Measurements from ENCODE around the gene CUL7.
A peak's percentile ranks its signal among the peaks of the same experiment; 100 is the strongest.

CUL7 gene

GRCh38 chr6:43089467-43089866 lies 35.8 kb upstream of the CUL7 start:
- peaks cover 87% of the 10 kb centered on the region for H3K79me2 ChIP-seq (ENCODE audit: insufficient read depth, low read length)
- peaks cover 17% of the 10 kb centered on the region for H4K20me1 ChIP-seq (ENCODE audit: insufficient read depth, low read length, poor library complexity, severe bottlenecking)
- H3K4me3 ChIP-seq (ENCODE audit: low read length, poor library complexity, severe bottlenecking) = no peak overlapping the region
- no peak overlapping the region for H3K9ac ChIP-seq (ENCODE audit: low read depth, low read length, poor library complexity, severe bottlenecking)
- H3K9me3 ChIP-seq (ENCODE audit: insufficient read depth, low read depth, low read length) = no peaks in the 10 kb centered on the region
- H3K4me2 ChIP-seq (ENCODE audit: low read depth, low read length, poor library complexity, severe bottlenecking) = no peak overlapping the region
- H3F3A ChIP-seq (ENCODE audit: low read depth) = no peaks in the 10 kb centered on the region
- no peak for TF ChIP-seq EZH2phosphoT487 (IDR thresholded peaks at IDR 0.05; ENCODE audit: borderline replicate concordance)
- TF ChIP-seq CTCF (conservative IDR thresholded peaks at IDR 0.05; ENCODE audit: low read length) = no peak
- H3K27me3 ChIP-seq (ENCODE audit: insufficient read depth, low read length, poor library complexity, severe bottlenecking) = no peaks in the 10 kb centered on the region
- H3K9me2 ChIP-seq (replicated peaks; ENCODE audit: low read depth, low read length) = no peaks in the 10 kb centered on the region
- peaks cover 29% of the 10 kb centered on the region for H3K4me1 ChIP-seq (ENCODE audit: insufficient read depth, low read length, poor library complexity, severe bottlenecking)
- H2AFZ ChIP-seq (ENCODE audit: low read length) = no peak overlapping the region
- no peaks in the 10 kb centered on the region for H3K36me3 ChIP-seq (ENCODE audit: insufficient read depth, low read length)

- H2AFZ ChIP-seq (ENCODE audit: low read length) = no peak overlapping the region
- no peaks in the 10 kb centered on the region for H3K27me3 ChIP-seq (ENCODE audit: insufficient read depth, low read length, poor library complexity, severe bottlenecking)
- H3K9me2 ChIP-seq (replicated peaks; ENCODE audit: low read depth, low read length) = no peaks in the 10 kb centered on the region
- H3K4me3 ChIP-seq (ENCODE audit: low read length, poor library complexity, severe bottlenecking) = no peak overlapping the region
- no peaks in the 10 kb centered on the region for H3F3A ChIP-seq (ENCODE audit: low read depth)
- H3K9ac ChIP-seq (ENCODE audit: low read depth, low read length, poor library complexity, severe bottlenecking) = no peak overlapping the region
- H3K9me3 ChIP-seq (ENCODE audit: insufficient read depth, low read depth, low read length) = no peaks in the 10 kb centered on the region
- H3K4me2 ChIP-seq (ENCODE audit: low read depth, low read length, poor library complexity, severe bottlenecking) = no peak overlapping the region
- peaks cover 26% of the 10 kb centered on the region for H3K4me1 ChIP-seq (ENCODE audit: insufficient read depth, low read length, poor library complexity, severe bottlenecking)
- H3K36me3 ChIP-seq (ENCODE audit: insufficient read depth, low read length) = no peaks in the 10 kb centered on the region
- peaks cover 17% of the 10 kb centered on the region for H4K20me1 ChIP-seq (ENCODE audit: insufficient read depth, low read length, poor library complexity, severe bottlenecking)
- TF ChIP-seq EZH2phosphoT487 (IDR thresholded peaks at IDR 0.05; ENCODE audit: borderline replicate concordance) (no peak), CTCF (conservative IDR thresholded peaks at IDR 0.05; ENCODE audit: low read length) (no peak)
- H3K79me2 ChIP-seq (ENCODE audit: insufficient read depth, low read length) = peaks cover 85% of the 10 kb centered on the region
Observed at GRCh38 chr6:43088654-43089056, 35.0 kb upstream of the CUL7 start.

- H3K9me2 ChIP-seq (replicated peaks; ENCODE audit: low read depth, low read length) = no peaks in the 10 kb centered on the region
- peaks cover 24% of the 10 kb centered on the region for H3K4me1 ChIP-seq (ENCODE audit: insufficient read depth, low read length, poor library complexity, severe bottlenecking)
- TF ChIP-seq CTCF (conservative IDR thresholded peaks at IDR 0.05; ENCODE audit: low read length) (no peak), EZH2phosphoT487 (IDR thresholded peaks at IDR 0.05; ENCODE audit: borderline replicate concordance) (no peak)
- no peaks in the 10 kb centered on the region for H3K9me3 ChIP-seq (ENCODE audit: insufficient read depth, low read depth, low read length)
- H3K36me3 ChIP-seq (ENCODE audit: insufficient read depth, low read length) = no peaks in the 10 kb centered on the region
- peaks cover 11% of the 10 kb centered on the region for H4K20me1 ChIP-seq (ENCODE audit: insufficient read depth, low read length, poor library complexity, severe bottlenecking)
- no peaks in the 10 kb centered on the region for H3K27me3 ChIP-seq (ENCODE audit: insufficient read depth, low read length, poor library complexity, severe bottlenecking)
- peak overlapping the region; percentile 40 for H3K4me2 ChIP-seq (ENCODE audit: low read depth, low read length, poor library complexity, severe bottlenecking)
- H3F3A ChIP-seq (ENCODE audit: low read depth) = no peaks in the 10 kb centered on the region
- H3K9ac ChIP-seq (ENCODE audit: low read depth, low read length, poor library complexity, severe bottlenecking) = no peak overlapping the region
- H3K79me2 ChIP-seq (ENCODE audit: insufficient read depth, low read length) = peaks cover 90% of the 10 kb centered on the region
- no peak overlapping the region for H2AFZ ChIP-seq (ENCODE audit: low read length)
- H3K4me3 ChIP-seq (ENCODE audit: low read length, poor library complexity, severe bottlenecking) = no peak overlapping the region
Observed at GRCh38 chr6:43086022-43086658, 32.5 kb upstream of the CUL7 start.
